IPS-18c (cell line): ENCODE results near the gene HIVEP3.
A peak's percentile ranks its signal among the peaks of the same experiment; 100 is the strongest.
"Not testable (repeated sequence)": the region's sequence is repeated elsewhere in the genome, so short reads cannot be mapped to it uniquely, and the experiment has no call there.

Experiments
- H3K4me3 ChIP-seq: 2 replicates; pipeline ENCODE4 v1.7.0; 2013; ENCODE audit warnings: low read depth, mild to moderate bottlenecking, low read length, moderate library complexity; ENCODE audit not compliant: insufficient read depth
- H3K9me3 ChIP-seq: one replicate; pipeline ENCODE4 v1.6.1; 2013; ENCODE audit warnings: mild to moderate bottlenecking, low read length, moderate library complexity; ENCODE audit not compliant: control insufficient read depth, insufficient read depth

Gene HIVEP3

DNA sequence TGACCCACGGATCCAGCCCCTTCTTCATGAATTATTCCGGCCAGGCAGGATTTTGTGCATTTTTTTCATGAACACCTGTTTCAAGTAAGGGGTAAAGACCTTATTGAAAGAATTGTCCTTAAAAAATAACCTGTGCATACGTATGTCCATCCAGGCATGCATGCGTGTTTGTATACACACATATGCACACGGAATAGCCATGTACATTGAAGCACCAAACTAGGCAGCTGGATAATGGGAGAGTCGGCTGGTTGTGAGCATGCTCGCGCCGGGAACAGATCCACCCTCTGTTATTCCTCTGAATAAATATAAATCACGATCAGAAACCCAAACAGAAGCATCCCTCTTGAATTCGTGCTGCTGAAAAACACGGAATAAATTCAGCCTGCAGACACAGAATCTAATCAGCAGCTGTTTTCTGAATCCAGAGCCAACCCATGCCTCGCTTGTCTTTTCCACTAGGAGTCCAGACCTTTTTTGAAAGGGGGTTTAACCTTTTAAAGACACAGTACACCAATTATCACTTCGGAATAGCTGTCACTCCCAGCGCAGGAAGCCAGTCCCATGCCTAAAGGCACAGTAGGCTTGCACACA, at the start of gene HIVEP3:
Gene HIVEP3, minus strand, starts transcription at position 473 of the 594 bp plus-strand sequence.
- H3K4me3 ChIP-seq, result peak within 1 kb of the TSS; percentile 42
- no peaks in the 10 kb centered on the region for H3K9me3 ChIP-seq

DNA sequence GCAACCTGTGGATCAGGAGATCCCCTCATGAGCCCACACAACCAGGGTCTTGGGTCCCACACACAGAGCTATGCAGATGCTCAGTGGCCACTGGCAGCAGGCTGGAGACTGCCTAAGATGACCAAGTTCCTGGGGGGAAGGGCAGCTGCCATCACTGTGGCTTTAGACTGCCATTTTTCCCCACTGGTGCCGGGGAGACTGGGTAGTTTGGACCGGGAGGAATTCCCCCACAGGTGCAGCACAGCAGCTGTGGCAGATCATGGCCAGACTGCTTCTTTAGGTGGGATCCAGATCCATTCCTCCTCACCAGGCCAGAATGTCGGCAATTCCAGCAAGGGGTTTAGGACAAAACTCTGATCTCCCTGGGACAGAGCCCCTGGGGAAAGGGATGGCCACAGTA, 45.7 kb upstream of the HIVEP3 start:
- Histone ChIP-seq H3K9me3 (no peaks in the 10 kb centered on the region), H3K4me3 (no peak overlapping the region)

DNA sequence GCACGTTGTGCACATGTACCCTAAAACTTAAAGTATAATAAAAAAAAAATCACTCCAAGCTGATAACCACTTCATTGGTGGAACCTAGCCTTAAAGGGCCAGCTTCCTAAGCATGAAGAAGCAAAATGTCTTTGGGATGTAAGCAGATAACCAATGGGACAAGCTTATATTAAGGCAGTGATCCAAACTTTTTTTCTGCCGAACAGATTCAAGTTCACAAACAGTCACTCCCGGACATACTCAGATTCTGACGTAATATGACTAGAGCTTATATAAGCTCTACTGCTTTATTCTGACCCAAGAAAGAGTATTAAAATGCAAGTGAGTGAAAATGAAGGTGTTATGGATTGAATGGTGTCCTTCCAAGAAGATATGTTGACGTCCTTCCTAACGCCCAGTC, 44.9 kb upstream of the HIVEP3 start:
- Histone ChIP-seq H3K9me3 (no peaks in the 10 kb centered on the region), H3K4me3 (no peak overlapping the region)

DNA sequence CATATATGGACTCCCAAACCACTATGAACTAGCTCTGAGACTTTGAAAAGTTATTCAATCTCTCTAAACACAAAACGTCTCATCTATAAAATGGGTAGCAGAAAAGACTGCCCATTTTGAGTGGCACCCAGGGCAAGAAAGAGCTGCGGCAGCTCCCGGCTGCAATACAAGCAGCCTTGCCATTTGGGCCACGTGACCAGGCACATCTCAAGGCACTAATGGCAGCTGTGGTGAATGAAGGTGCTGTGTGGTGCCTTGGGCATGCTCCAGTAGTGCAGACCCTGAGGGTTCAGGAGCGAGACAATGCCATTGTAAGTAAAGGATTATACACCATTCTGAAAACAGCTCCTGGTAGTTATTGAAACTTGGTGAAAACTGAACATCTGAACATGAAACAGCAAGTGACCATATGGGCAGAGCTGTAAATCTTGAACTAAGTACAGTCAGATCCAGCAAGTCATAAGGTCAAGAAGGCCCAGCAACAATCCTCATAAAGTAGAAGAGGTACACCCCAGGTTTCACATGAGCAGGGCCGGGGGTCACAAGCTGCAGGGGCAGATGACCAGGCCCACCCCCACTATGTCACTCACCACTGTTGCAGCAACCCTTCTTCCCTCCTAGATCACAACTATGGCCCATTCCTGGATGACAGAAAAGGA, 39.4 kb upstream of the HIVEP3 start:
- Histone ChIP-seq H3K9me3 (no peaks in the 10 kb centered on the region), H3K4me3 (no peak overlapping the region)

DNA sequence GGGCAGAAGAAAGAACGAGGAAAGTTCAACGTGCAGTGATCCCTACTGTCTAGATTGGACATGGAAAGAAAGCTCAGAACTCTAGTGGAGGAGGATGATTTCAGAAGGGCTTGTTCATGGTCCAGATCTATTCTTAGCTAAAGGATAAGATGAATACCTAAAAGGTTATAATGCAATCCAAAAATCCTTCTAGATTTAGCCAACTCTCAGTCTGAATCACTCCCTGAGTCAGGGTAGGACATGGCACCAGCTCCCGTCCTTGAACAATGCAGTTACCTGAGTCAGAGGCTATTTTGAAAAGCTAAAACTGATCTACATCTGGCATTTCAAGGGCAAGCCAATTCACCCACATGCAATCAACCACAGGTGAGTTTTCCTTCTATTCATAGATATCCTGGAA, 38.8 kb upstream of the HIVEP3 start:
- Histone ChIP-seq H3K9me3 (no peaks in the 10 kb centered on the region), H3K4me3 (no peak overlapping the region)

DNA sequence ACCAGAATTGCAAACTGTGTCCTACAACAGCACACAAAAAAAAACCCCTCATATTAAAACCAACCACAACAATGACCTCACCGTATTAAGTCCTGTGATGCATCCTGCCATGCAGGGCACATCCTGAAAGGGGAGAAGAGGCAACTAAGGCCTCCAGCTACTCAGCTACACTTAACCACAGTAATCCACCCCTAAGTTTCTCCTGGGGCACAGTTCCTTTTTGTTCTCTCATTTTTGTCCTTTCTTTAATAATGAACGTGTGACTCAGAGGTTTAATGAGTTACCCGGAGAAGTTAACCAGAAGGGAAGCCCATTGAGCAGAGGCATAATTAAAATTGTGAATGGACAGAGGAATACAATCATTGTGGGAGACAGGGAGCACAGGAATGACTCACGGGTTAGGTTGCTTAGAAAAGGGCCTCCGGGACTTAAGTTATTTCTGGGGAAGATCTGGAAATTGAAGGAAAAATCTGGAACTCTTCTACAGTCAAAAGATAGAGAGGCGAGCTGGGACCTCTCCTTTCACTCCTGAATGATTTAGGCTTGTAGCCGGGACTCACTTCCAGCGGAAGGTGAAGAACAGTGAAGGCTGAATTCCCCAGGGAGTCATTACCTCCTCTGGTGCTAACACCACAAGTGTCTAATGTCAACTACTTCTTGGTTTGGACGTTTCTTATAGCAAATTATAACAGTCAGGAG, 36.9 kb upstream of the HIVEP3 start:
- Histone ChIP-seq H3K9me3 (peaks cover 2% of the 10 kb centered on the region), H3K4me3 (no peak overlapping the region)

DNA sequence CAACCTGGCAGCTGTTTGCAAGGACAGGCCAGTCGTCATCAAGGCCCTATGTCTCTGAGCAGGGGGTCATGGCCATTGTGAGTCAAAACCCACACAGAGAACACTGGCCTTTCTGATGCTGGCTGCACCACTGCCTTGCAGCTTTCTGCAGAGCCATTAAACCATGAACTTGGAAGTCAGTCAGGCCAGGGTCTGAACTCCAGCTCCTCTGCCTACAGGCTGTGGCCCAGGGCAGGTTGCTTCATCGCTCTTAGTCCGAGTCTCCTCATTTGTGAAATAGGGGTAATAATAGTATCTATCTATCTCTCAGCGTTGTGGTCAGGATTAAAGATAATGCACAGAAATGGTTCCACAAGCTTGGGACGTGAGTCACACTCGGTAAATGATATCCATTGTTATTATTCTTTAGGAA, 35.8 kb upstream of the HIVEP3 start:
- Histone ChIP-seq H3K9me3 (peaks cover 4% of the 10 kb centered on the region), H3K4me3 (no peak overlapping the region)

DNA sequence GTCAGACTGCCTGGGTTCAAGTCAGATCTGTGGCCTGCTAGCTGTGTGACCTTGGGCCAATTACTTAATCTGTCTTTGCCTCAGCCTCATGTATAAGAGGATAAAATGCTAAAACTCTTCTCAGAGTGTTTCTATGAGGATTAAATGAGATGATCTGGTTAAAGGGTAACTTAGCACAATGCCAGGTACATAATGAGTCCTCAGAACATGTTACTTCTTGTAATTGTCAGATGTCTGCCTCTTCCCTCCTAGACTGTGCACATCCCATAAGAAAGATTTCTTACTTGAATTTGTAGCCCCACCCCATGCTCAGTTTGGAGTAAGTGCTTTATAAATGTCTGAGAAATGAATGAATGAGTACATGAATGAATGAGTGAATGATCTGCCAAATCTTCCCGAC, 34.6 kb upstream of the HIVEP3 start:
- Histone ChIP-seq H3K4me3 (no peak overlapping the region), H3K9me3 (peaks cover 4% of the 10 kb centered on the region)

DNA sequence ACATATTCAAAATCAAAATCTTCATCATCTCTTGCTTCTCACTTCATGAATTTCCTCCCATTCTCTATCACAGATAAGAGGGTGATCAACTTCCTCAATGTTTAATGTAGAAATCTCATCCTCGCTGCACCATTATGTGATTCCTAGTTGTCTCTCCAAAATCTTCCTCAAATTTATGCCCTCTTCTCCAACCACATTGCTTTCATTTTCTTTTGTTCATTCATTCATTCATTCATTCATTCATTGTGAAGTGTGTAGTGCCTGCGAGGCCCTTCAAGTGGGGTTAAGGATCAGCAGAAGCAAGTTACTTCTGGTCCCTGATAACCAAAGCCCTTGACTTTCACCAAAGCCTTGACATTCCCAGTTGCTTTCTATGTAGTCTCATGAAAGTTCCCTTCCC, 33.5 kb upstream of the HIVEP3 start:
- peaks cover 4% of the 10 kb centered on the region for H3K9me3 ChIP-seq
- H3K4me3 ChIP-seq, result no peak overlapping the region

DNA sequence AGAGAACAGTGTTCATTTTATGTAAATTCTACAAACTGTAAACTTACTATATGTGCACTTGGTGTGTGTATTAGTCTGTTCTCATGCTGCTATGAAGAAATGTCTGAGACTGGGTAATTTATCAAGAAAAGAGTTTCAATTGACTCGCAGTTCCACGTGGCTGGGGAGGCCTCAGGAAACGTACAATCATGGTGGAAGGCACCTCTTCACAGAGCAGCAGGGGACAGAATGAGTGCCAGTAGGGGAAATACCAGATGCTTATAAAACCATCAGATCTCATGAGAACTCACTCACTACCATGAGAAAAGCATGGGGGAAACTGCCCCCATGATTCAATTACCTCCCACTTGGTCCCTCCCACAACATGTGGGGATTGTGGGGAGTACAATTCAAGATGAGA, 32.8 kb upstream of the HIVEP3 start:
- not testable (repeated sequence) for H3K4me3 ChIP-seq, H3K9me3 ChIP-seq

DNA sequence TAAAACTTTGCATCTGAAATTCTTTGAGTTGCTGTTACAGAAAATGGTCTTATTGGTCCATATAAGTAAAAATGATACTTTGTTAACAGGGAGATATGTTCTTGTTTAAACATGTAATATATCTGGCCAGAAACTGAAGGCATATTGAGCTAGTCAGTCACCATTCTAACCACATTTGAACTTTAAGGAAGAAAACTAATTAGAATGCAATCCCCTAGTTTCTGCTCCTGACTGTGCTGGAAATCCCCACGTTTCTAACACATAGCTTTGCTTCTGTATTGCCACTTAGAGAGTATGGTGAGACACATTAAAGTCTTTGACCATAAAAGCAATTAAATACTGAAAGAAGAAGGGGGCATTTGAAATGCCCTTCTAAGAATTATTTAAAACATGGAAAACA, 32.1 kb upstream of the HIVEP3 start:
- Histone ChIP-seq H3K9me3 (peaks cover 4% of the 10 kb centered on the region), H3K4me3 (no peak overlapping the region)

DNA sequence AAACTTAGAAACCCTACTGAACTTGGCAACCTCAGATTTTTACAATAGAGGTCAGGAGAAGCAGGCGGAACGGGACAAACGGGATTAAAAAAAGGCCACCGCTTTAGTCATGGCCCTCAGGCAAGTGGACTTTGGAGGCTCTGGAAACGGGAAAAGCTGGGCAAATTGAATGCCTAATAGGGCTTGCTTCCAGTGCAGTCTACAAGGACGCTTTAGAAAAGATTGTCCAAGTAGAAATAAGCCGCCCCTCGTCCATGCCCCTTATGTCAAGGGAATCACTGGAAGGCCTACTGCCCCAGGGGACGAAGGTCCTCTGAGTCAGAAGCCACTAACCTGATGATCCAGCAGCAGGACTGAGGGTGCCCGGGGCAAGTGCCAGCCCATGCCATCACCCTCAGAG, 27.2 kb upstream of the HIVEP3 start:
- H3K9me3 ChIP-seq, H3K4me3 ChIP-seq: not testable (repeated sequence)

DNA sequence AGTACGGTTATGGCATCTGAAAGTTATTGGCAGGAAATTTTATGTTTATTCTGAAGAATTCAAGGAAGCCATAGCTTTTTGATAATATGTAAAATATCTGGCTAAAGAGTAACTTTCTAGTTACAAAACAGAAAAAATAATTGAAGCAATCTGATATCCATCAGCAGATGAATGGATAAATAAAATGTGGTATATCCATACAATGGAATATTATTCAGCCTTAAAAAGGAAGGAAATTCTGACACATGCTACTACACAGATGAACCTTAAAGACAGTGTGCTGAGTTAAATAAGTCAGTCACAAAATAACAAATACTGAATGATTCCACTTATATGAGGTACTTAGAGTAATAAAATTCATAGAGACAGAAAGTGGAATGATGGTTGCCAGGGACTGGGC, 25.0 kb upstream of the HIVEP3 start:
- Histone ChIP-seq H3K4me3 (no peak overlapping the region), H3K9me3 (peaks cover 7% of the 10 kb centered on the region)

DNA sequence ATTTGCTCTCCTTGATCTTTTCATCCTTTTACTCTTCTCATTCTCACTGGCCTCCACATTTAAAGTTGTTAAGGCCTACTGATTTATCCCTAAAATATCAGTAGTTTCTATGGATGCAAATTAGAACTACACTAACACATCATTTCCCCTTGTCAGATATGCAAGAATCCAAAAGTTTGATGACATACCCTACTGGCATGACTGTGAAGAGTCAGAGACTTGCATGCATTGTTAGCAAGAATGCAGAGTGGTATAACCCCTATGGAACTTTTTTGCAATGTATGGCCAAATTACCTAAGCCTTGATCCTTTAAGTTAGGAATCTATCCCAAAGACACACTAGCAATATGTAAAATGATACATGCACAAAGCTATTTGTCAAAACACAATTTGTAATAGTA, 23.6 kb upstream of the HIVEP3 start:
- peaks cover 7% of the 10 kb centered on the region for H3K9me3 ChIP-seq
- no peak overlapping the region for H3K4me3 ChIP-seq

DNA sequence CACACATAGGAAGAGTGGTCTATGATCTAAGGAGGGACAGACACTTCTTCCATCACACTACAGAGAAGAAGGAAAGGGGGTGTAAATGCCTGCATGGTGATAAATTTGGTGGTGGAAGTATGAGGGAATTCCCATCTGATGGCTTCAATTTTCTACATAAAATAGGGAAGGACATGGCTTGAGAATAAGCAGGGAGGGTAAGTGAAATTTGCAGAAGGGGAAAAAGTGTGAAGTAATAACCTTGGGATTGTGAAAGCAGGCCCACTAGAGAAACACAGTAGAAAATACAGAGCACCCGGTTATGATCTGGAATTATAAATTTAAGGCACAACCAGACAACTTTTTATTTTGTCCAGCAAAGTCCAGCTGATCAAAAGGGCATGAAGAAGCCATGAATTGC, 22.7 kb upstream of the HIVEP3 start:
- Histone ChIP-seq H3K9me3 (peaks cover 7% of the 10 kb centered on the region), H3K4me3 (no peak overlapping the region)

DNA sequence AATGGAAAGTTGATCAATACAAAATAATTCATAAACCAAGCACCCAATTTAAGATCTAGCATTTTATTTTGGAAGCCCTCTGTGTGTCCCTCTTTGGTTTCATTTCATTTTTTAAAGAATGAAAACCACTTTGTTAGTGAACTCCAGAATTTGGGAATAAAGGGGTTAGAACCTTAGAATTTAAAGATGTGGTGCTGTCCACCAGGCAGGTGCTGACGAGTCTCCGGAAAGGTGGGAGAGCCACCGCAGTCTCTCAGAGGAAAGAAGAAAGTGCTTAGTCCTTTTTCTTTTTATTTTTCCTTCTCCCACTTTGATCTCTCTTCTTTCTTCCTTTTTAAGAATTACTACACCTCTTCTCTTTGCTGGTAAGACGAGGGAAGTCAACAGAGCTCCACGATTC, 20.5 kb upstream of the HIVEP3 start:
- H3K4me3 ChIP-seq, result no peak overlapping the region
- H3K9me3 ChIP-seq, result peaks cover 1% of the 10 kb centered on the region

DNA sequence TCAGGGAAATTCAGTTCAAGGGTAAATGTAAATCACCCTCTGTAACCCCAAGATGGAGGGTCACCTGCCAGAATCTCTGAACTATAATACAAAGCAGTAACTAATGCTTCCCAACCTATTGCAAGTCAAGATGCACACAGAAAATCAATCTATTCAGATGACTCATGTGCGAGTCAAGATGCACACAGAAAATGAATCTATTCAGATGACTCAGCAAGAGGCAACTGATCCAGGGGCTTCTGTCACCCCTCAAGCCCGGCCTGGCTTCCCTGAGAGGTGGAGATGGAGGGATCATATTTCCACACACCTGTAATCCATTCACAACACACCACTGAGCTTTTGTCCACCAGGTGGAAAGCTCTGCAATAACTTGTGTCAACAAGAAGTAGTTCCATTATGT, 17.4 kb upstream of the HIVEP3 start:
- Histone ChIP-seq H3K4me3 (no peak overlapping the region), H3K9me3 (no peaks in the 10 kb centered on the region)

DNA sequence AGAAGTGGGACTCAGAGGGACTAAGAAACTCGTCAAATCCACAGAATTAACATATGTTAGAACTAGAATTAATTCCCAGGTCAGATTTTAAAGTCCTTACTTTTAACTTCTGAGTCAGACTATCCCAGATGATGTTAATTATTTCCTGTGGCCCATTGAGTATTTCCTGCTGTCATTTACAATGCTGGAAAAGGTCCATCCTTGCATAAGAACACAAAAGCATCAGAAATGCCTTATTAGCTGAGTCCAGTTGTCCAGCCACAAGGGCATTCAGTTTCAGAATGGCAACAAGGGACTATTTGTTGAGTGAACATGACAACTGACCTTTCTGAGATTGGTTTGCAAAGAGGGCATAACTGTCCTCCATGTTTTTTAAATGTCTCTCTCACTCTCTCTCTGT, 16.5 kb upstream of the HIVEP3 start:
- Histone ChIP-seq H3K4me3 (no peak overlapping the region), H3K9me3 (no peaks in the 10 kb centered on the region)
